ENCODE results near the gene TASP1.

DNA sequence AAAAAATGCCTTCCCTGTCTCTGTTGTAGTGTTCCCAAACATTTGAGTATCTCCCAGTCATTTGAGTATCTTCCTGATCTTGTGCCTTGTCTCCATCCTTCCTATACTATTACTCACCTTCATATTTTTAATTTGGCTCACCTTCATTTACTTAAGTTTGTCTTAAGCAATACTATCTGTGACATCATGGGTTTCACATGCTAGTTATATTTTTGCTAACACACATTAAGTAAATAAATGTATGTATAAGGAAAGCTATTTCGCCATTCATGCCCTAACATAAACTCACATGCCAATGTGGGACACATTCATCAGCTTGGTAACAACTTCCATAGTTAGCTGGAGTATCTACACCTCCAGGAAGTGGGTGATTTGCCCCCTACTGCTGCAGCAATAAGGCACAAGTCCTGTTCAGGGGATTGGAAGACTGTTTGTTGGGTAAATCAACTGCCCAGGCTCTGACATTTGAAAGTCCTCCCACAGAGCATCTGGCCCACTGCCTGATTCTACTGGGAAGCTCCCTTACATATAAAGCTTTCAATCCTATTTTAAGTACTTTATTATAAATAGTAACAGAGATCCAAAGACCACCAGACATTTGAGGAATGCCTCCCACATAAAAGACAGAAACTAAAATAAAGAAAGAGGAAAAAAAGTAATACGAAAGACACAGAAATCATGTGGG, 285.3 kb downstream of the TASP1 start:
- TF ChIP-seq, protein P1, sequence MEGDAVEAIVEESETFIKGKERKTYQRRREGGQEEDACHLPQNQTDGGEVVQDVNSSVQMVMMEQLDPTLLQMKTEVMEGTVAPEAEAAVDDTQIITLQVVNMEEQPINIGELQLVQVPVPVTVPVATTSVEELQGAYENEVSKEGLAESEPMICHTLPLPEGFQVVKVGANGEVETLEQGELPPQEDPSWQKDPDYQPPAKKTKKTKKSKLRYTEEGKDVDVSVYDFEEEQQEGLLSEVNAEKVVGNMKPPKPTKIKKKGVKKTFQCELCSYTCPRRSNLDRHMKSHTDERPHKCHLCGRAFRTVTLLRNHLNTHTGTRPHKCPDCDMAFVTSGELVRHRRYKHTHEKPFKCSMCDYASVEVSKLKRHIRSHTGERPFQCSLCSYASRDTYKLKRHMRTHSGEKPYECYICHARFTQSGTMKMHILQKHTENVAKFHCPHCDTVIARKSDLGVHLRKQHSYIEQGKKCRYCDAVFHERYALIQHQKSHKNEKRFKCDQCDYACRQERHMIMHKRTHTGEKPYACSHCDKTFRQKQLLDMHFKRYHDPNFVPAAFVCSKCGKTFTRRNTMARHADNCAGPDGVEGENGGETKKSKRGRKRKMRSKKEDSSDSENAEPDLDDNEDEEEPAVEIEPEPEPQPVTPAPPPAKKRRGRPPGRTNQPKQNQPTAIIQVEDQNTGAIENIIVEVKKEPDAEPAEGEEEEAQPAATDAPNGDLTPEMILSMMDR (IDR thresholded peaks at IDR 0.05; ENCODE audit: borderline replicate concordance, extremely low read depth, low read length, poor library complexity, severe bottlenecking), result no peak
- TF ChIP-seq EZH2 (IDR thresholded peaks at IDR 0.05; ENCODE audit: borderline replicate concordance, low read depth, low read length, severe bottlenecking), result no peak

All from DND-41 (cell line).